Measurements from ENCODE around the gene IGSF22. TPM values are rescaled to one million over a fixed set of nuclear protein-coding genes. Genes with fewer than 3 reads are reported as not detected.

Gene IGSF22
- total RNA-seq, 4 donors from 2014 or later: 0.13 TPM; not detected in 3

DNA sequence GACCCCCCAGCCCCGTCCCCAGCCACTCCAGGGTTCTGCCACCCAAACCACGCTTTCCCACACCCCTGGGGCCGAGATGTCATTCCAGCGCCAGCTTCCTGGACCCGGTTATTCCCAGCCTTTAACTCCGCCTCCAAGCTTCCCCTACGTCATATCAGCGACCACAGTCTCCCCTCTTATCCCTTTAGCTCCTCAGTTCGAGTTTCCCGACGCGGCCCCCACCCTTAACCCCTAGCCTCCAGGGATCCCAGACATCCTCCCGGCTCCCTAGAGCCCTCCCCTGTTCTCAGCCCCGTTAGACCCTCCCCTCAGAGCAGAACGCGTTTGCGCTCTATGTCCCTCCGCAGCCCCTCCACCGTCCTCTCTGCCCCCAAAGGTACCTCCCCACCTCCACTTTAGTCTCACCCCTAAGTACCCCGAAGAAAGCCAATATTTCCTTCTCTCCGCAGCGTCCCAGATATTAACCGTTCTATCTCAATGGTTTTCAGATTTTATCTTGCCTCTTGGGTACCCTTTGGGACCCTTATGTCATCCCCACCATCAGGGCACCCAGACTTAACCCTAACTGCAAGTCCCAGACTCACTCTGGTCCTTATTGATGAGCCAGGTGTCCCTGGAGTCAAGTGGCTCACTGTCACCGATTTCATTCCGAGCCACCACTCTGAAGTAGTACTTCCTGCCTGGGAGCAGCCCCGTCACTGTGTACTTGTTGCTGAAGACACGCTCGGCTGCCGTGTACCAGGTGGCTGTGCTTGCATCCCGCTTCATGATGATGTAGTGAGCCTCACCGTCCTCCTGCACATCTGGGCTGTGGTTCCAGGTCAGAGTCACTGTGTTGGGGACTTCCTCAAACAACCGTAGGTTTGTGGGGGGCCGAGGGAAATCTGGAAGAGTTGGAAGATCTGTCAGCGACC lies 19.4 kb downstream of the IGSF22 start:
- no peaks in the 10 kb centered on the region for H3K9me3 ChIP-seq
- peaks cover 0 to 28% (median 6%) of the 10 kb centered on the region in 3 donors for H3K4me1 ChIP-seq
- TF ChIP-seq CTCF (IDR thresholded peaks at IDR 0.05) (no peak), POLR2AphosphoS5 (IDR thresholded peaks at IDR 0.05) (no peak), POLR2A (IDR thresholded peaks at IDR 0.05) (no peak), EP300 (IDR thresholded peaks at IDR 0.05) (no peak)
- no peaks in the 10 kb centered on the region for H3K27me3 ChIP-seq
- peak overlapping the region; percentile 62 to 64 for H3K4me3 ChIP-seq
- ATAC-seq: peak; percentile 81
- WGBS, 2 donors (ENCODE audit: low coverage in 1 of 2): 9 to 10% methylated on average over 11 to 23 of the region's 34 CpGs
- peak overlapping the region; percentile 21 to 84 (median 78) for H3K27ac ChIP-seq
- peaks cover 0 to 15% of the 10 kb centered on the region in 2 donors for H3K36me3 ChIP-seq

DNA sequence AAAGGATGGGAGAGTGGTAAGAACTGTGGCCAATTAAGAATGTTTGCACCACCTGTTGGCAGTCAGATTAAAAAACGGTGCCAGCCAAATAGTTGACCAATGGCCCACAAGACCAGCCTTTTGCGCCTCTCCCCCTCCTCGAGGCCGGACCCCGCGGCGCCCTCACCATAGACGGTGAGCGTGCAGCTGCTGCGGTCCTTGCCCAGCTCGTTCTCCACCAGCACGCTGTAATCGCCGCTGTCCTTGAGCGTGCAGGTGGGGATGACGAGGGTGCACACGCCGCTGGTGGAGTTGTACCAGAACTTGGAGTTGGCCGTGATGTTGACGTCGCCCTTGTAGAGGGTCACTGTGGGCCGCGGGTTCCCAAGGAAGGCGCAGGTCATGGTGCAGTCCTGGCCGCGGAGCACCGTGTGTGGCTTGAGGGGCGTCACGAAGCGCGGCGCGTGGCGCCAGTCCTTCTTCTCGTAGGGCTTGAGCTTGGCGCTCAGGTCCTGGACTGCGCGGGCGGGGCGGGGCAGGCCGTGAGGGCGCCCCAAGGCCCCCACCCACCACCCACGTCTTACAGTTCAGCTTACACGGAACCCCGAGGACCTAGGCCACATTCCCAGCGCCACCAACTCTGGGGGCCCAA lies 20.2 kb downstream of the IGSF22 start:
- Histone ChIP-seq H3K27ac (peak overlapping the region in 3 of 4 donors; percentile 77 to 84 (median 79)), H3K4me1 (peaks cover 0 to 28% (median 6%) of the 10 kb centered on the region in 3 donors), H3K27me3 (no peaks in the 10 kb centered on the region), H3K4me3 (peak overlapping the region; percentile 62 to 64), H3K9me3 (no peaks in the 10 kb centered on the region), H3K36me3 (peaks cover 0 to 24% of the 10 kb centered on the region in 2 donors)
- peak; percentile 68 for ATAC-seq
- no CpG with 5 or more reads among the region's 46 CpGs for WGBS, 2 donors (ENCODE audit: low coverage in 1 of 2)
- TF ChIP-seq CTCF (IDR thresholded peaks at IDR 0.05): no peak
- TF ChIP-seq EP300 (IDR thresholded peaks at IDR 0.05): no peak
- TF ChIP-seq POLR2A (IDR thresholded peaks at IDR 0.05): no peak
- TF ChIP-seq POLR2AphosphoS5 (IDR thresholded peaks at IDR 0.05): peak; percentile 16

DNA sequence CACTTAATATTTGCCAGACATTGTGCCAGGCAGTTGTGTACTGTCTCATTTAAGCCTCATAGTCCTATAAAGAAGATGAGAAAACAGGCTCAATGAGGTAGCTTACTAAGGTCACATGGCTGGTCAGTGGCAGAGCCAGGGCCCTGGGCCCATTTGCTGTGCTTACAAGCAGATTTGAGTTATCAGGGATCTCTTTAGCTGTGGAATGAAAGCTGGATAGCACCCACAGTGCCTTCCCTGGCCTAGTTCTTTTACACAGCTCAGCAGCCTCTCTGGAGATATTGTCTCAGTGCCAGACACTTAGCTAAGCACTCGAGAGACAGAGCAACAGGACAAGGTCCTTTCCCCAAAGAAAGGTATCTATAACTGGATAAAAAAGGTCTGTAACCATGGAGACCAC lies 21.3 kb downstream of the IGSF22 start:
- Histone ChIP-seq H3K9me3 (no peaks in the 10 kb centered on the region), H3K27me3 (no peaks in the 10 kb centered on the region), H3K27ac (no peak overlapping the region), H3K4me1 (peaks cover 0 to 37% (median 6%) of the 10 kb centered on the region in 3 donors), H3K36me3 (peaks cover 0 to 24% of the 10 kb centered on the region in 2 donors), H3K4me3 (no peak overlapping the region)
- no peak for ATAC-seq
- 33% methylated on average over 1 of the region's 1 CpG; no CpG with 5 or more reads in 1 of the 2 donors for WGBS, 2 donors (ENCODE audit: low coverage in 1 of 2)
- no peak for TF ChIP-seq CTCF (IDR thresholded peaks at IDR 0.05)
- no peak for TF ChIP-seq EP300 (IDR thresholded peaks at IDR 0.05)
- no peak for TF ChIP-seq POLR2AphosphoS5 (IDR thresholded peaks at IDR 0.05)

DNA sequence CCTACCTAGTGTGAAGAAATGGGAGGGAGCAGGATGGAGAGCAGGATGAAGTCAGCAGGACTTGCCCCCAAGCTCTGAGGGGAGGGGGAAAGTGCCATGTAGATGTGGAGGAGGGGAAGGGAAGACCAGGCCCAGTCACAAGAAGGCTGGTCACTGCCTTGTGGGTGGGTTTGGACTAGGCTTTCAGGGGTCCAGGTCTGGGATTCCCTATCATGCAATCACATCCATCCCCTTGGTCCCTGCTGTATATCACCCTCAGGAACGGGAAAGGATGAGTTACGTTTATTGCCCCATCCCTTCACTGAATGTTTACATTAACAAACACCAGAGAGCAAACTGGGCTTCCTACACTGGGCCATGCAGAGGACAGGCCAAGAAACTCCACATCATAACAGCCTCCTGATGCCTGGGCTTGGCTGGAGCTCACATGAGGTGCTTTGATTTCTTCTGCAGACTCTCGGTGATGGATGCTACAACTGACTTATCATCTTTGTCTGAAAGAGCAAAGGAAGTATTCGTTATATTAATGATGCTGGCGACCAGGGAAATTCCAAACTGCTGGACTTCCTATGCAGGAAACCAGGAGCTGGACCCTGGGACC lies 21.8 kb downstream of the IGSF22 start:
- Histone ChIP-seq H3K4me3 (no peak overlapping the region), H3K27me3 (no peaks in the 10 kb centered on the region), H3K27ac (no peak overlapping the region), H3K4me1 (peaks cover 0 to 43% (median 6%) of the 10 kb centered on the region in 3 donors), H3K9me3 (no peaks in the 10 kb centered on the region), H3K36me3 (peaks cover 0 to 24% of the 10 kb centered on the region in 2 donors)
- TF ChIP-seq POLR2A (IDR thresholded peaks at IDR 0.05) (no peak), CTCF (IDR thresholded peaks at IDR 0.05) (no peak), POLR2AphosphoS5 (IDR thresholded peaks at IDR 0.05) (no peak), EP300 (IDR thresholded peaks at IDR 0.05) (no peak)
- WGBS, 2 donors (ENCODE audit: low coverage in 1 of 2): 86 to 96% methylated on average over 4 to 5 of the region's 5 CpGs
- ATAC-seq: no peak

Measured in gastroesophageal sphincter (tissue), 4 donors.